Measurements from ENCODE around the gene DHRS1.

Gene DHRS1

DNA sequence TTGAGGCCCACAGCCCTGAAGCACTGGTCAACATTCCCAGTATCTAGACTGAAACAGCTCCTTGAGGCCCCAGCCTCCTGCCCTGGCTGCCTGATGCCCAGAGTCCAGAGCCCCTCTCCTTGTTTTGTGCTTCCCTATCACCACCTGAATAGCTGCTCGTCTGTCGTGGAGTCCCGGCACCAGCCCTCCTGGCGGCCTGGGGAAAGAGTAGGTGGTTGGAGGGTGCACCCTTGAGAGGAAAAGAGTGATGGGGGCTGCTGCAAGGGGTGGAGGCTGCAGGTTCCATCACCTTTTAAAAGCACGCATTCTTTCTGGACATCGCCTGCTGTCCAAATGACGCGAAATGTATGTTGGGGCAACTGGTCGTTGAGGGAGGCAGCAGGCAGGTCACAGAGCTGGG, 31.4 kb downstream of the DHRS1 start:
- DNase-seq (ENCODE audit: extremely low read depth in 1 of 2, low read depth in 1 of 2) = no peak

GRCh38 chr14:24267516-24267915, 32.1 kb downstream of the DHRS1 start:
- DNase-seq (ENCODE audit: extremely low read depth in 1 of 2, low read depth in 1 of 2) = no peak

DNA sequence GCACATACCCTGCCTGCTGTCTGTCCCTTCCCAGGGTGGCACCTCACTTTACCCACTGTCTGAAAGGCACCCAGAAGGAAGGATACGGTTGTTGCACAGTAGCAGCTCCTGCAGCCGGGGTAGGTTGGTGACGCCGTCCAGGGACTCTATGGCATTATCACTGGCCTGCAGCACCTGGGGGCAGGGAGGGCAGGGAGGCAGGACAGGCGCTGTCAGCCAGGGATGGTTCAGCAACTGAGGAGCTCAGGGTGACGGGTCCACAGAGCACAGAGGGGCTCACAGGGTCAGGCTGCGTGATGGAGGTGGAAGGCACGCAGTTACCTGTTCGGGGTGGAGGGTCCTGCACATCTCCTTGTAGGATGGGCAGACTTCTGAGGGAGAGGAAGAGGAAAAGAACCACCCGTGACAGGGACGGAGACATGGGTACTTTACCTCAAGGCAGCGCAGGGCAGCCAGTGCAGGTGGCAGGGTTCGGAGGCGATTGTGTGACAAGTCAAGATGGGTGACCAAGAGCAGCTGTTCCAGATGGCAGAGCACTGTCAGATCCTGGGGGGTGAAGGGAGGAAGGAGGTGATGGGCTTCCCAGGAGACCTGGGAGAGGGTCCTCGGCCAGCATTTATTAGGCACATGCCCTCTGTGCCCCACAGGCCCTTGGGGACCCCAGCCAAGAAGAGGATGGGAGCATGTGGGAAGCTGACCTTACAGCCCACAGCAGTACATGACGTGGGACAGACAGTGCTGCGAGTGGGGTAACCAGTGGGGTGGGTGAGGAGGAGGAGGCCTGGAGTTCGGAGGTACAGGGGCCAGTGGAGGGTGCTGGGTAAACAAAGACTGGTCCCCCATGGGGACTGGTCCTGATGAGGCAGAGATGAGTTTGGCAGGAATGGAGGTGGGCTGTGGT, 33.0 kb downstream of the DHRS1 start:
- no peak for DNase-seq (ENCODE audit: extremely low read depth in 1 of 2, low read depth in 1 of 2)

GRCh38 chr14:24264298-24264697, 35.3 kb downstream of the DHRS1 start:
- no peak for DNase-seq (ENCODE audit: extremely low read depth in 1 of 2, low read depth in 1 of 2)

- no peak for DNase-seq (ENCODE audit: extremely low read depth in 1 of 2, low read depth in 1 of 2)
These were observed 35.7 kb downstream of the DHRS1 start for GRCh38 chr14:24263848-24264247.

DNA sequence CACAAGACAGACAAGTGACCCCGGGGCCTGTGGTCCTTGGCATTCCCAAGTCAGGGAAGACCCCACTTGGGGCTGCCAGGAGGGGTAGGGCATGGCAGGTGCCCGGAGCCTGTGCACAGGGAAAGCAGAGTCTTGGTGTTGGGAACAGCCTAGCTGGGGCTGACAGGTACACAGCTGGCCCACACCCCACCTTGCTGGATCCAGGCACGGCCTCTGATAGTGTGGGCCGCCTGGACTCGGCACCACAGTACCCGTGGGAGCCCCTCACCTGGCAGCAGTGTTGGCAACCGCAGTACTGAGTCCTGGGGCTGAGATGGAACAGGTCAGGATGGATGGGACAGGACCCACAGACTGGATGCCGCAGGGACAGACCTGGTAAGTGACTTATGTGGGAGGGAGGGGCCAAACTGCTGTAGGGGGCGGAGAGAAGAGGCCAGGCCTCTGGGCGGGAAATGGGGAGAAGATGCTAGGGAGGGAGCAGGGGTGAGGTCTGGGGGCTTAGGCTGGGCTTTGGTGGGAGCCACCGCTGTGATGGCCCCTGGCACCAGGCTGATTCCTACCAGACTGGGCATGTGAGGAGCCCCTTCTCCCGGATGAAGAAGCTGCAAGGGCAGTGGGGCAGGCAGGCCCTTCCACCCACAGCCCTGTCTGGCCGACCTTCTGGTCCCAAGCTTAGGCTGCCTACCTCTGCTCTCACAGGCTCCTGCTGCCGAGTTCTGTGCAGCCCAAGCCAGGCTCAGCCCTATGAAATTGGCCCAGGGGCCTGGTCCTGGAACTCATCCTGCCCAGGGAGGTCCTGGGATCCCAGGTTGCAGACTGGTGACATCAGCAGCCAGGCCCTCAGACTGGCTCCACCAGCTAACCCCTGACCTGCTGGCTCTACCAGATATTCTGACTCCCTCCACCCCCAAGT, 36.5 kb downstream of the DHRS1 start, which contains the start of gene TGM1:
TSS of gene TGM1 (minus strand) at position 357 of the 913 bp plus-strand sequence. CDS start 825 bp downstream, outside the sequence.
- no peak for DNase-seq (ENCODE audit: extremely low read depth in 1 of 2, low read depth in 1 of 2)

- DNase-seq (ENCODE audit: extremely low read depth in 1 of 2, low read depth in 1 of 2) = no peak
These were observed 37.6 kb downstream of the DHRS1 start for GRCh38 chr14:24261969-24262327.

DNA sequence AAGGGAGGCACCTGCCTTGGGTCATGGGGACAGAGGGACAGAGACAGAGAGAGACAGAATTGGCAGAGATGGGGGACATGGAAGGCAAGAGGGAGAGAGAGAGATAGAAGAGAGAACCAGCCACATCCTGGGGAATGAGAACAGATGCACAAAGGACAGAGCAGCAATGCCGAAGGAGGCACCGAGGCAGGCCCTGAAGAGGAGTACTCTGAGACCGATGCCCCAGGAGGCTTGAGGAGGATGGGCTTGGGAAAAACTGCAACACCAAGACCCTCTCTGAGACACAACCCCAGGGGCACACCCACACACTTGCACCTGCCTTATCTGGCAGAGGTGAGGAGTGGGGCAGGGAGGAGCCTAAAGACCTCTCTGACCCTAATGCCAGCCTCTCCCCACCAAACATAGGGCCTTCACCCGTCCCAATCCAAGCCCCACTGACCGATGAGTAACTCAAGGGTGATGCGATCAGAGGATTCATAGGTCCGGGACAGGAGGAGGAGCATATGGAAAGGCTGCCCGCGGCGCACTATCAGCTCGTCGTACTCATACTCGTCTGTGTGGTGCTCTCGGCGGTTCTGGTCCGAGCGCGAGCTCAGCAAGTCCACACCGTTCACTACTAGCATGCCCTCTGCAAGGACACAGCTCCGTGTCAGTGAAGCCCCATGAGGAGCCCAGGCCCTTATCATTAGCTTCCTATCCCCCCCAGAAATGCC, 38.2 kb downstream of the DHRS1 start:
- DNase-seq (ENCODE audit: extremely low read depth in 1 of 2, low read depth in 1 of 2) = no peak

DNA sequence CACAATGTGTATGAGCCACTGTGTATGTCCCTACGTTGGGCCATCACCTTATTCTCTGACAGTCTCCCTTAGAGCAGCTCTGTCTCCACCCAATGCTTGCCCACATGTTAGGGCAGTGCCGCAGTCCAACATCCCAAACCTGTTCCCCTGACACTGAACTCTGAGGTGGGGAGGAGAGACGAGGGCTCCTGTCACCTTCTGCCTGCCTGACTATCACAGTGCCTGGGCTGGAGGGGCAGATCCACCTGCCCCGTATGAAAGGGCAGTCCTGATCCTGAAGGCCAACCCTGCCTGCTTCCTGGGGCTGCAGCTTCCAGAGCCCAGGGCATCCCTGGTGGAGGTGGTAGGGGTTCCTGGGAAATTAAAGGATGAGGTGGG, 38.8 kb downstream of the DHRS1 start:
- DNase-seq (ENCODE audit: extremely low read depth in 1 of 2, low read depth in 1 of 2) = no peak

- DNase-seq (ENCODE audit: extremely low read depth in 1 of 2, low read depth in 1 of 2) = no peak
These were observed 39.4 kb downstream of the DHRS1 start for GRCh38 chr14:24260026-24260779.

GRCh38 chr14:24259282-24260025, 40.1 kb downstream of the DHRS1 start:
- no peak for DNase-seq (ENCODE audit: extremely low read depth in 1 of 2, low read depth in 1 of 2)

GRCh38 chr14:24258548-24259265, 40.9 kb downstream of the DHRS1 start:
- DNase-seq (ENCODE audit: extremely low read depth in 1 of 2, low read depth in 1 of 2) = no peak

DNA sequence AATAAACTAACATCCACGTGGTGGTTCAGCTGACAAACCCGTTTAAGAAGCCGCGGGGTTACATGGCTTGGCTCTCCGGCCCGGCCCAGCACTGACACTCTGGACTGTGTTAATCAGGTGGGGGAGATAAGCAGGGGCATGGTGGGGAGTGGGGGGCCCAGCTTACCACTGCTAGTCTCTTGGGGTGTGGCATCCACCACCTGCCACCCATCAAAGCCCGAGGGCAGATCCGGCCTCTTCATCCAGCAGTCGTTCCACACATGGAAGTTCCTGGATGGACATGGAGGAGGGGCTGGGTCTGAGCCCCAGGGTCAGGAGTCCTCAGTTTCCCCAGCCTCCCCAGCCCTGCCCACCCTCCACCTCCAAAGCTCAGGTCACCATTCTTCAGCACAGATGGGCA, 41.5 kb downstream of the DHRS1 start:
- DNase-seq (ENCODE audit: extremely low read depth in 1 of 2, low read depth in 1 of 2) = no peak

GRCh38 chr14:24256960-24257359, 42.6 kb downstream of the DHRS1 start:
- no peak for DNase-seq (ENCODE audit: extremely low read depth in 1 of 2, low read depth in 1 of 2)

- no peak for DNase-seq (ENCODE audit: extremely low read depth in 1 of 2, low read depth in 1 of 2)
These were observed 43.5 kb downstream of the DHRS1 start for GRCh38 chr14:24255931-24256711.

DNA sequence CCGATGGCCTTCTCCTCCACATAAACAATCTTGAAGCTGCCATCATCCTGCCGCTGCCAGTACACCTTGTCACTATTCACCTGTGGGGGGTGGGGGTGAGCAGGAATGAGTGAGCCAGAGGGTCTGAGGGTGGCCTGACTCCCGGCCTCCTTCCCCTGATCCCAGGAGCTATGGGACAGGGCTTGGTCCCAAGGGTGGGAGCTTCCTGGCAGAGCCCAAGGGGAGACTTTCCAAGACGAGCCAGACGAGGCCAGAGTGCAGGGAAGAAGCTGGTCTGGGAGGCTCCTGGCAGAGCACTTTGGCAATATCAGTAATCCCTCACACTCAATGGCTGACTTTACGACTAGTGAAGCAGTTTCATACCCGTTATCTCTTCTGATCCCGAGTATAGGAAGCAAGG, 44.1 kb downstream of the DHRS1 start:
- no peak for DNase-seq (ENCODE audit: extremely low read depth in 1 of 2, low read depth in 1 of 2)

- no peak for DNase-seq (ENCODE audit: extremely low read depth in 1 of 2, low read depth in 1 of 2)
These were observed 44.8 kb downstream of the DHRS1 start for GRCh38 chr14:24254630-24255392.

DNA sequence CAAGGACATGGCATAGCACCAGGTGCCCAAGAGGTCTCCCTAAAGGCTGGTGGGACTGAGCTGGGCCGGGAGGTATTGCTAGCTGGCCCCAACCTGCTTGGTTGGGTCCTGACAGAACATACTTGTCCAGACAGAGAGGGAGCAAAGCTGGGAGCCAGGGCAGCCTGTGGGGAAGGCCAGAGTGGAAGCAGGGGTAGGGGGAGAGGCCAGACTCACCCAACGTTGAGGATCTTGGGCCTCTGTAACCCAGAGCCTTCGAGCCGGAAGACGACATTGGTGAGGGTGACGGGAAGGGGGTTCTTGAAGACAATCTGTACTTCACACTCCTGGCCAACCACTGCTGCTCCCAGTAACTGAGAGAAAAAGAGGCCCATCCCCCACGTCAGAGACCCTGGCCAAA, 45.6 kb downstream of the DHRS1 start:
- no peak for DNase-seq (ENCODE audit: extremely low read depth in 1 of 2, low read depth in 1 of 2)

All from stimulated activated CD8-positive, alpha-beta memory T cell treated with anti-CD3 and anti-CD28 coated beads, Interleukin-7, amount 100 ng/mL, for 48 hours (primary cell).